GM20000 (cell line): ENCODE data around the gene SLC39A11.
"Not testable (repeated sequence)": the region's sequence is repeated elsewhere in the genome, so short reads cannot be mapped to it uniquely, and the experiment has no call there.

ENCODE experiments used
- DNase-seq: peaks from one replicate; pipeline ENCODE4 v3.0.0; 2012; ENCODE audit warnings: low spot score
- CTCF ChIP-seq: IDR thresholded peaks from 2 replicates; pipeline ENCODE4 v1.5.1; 2012; ENCODE audit warnings: mild to moderate bottlenecking, control low read depth; ENCODE audit errors: extremely low read depth, missing control alignments

The SLC39A11 gene

DNA sequence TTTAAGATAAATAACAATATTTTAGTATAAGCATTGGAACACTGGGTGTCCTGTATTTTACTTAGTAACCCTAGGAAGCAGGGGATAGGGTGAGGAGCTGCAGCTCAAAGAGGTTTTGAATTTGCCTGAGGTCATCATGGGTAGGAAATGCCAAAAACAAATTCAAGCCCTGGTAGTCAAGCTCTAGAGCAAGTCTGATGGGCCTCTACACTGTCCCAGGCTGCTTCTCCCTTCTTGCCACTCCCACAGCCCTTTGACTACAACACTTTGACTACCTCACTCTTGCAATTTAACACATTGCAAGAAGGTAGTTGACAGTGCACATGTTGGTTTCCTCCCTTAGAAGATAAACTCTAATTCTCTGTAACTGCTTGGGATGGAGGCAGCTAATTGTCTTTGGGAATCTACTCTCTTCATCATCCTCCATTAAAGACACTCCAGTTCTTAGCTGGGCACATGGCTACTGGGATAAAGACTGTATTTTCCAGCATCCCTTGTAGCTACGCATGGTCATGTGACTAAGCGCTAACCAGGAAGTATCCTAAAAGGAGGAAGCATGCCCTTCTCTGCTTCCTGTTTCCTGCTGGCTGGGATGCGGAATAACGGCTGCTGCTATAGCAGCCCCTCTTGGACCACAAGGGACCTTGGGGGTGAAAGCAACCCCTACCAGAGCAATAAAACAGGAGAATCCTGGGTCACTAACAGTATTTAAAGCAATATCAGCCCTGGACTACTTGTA lies 41.6 kb upstream of the SLC39A11 start:
- no peak for TF ChIP-seq CTCF
- no peak for DNase-seq

GRCh38 chr17:73132085-73132492 lies 39.6 kb upstream of the SLC39A11 start:
- peak; percentile 33 for DNase-seq
- no peak for TF ChIP-seq CTCF

DNA sequence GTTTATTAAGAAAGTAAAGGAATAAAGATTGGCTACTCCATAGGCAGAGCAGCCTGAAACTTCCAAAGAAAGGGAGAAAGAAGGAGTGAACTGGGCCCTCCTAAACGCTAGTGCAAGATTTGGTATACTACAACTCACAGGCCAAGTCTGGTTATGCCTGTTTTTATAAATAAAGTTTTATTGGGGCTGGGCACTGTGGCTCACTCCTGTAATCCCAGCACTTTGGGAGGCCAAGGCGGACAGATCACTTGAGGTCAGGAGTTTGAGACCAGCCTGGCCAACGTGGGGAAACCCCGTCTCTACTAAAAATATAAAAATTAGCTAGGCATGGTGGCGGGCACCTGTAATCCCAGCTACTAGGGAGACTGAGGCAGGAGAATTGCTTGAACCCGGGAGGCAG lies 39.0 kb upstream of the SLC39A11 start:
- not testable (repeated sequence) for DNase-seq

GRCh38 chr17:73130977-73131376 lies 38.5 kb upstream of the SLC39A11 start:
- no peak for TF ChIP-seq CTCF
- no peak for DNase-seq

- DNase-seq, result no peak
- no peak for TF ChIP-seq CTCF
These were observed 36.0 kb upstream of the SLC39A11 start for GRCh38 chr17:73128496-73128895.

DNA sequence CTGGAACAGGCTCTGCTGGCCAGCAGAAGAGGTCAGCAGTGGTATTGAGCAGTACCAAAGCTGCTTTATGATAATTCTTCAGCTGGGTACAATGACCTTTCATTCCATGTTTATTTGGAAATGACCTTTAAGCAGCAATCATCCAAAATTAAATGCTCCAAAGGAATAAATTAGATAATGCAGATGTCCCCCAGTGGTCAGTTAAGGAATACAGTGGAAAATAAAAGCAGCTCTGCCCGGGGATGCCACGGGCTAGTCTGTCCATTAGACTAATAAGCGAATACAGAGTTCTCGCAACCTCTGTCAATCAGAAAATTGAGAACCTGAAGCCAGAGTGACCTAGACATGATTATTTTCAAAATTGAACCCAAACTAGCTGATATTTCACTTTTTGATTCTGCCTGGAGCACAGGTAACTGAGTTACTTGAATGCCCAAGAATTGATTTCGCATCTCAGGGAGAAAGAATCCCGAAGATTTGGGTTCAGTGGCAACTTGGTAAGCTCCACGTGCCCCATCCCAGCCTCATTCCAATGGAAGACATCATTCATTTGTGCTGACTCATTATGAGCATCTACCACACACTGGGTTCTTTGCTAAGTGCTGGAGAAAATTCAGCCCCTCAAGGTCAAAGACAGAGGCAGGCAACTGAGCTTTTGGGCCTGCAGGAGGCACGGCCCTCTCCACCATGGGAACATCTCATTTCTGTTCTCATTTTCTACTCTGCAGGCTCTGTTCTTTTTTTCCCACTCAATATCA lies 34.4 kb upstream of the SLC39A11 start:
- no peak for DNase-seq

GRCh38 chr17:73123606-73124320 lies 31.3 kb upstream of the SLC39A11 start:
- no peak for DNase-seq
- TF ChIP-seq CTCF, result no peak

More for the DNA sequence above, 34.4 kb upstream of the SLC39A11 start:
- no peak for TF ChIP-seq CTCF
